K562 (cell line): ENCODE data around the gene HSPA4. TPM values are rescaled to one million over a fixed set of nuclear protein-coding genes. Genes with fewer than 3 reads are reported as not detected.

Experiments
- BRD9 ChIP-seq: fragments of 450-650 bp; IDR thresholded peaks from 2 replicates; pipeline ENCODE4 v1.6.1; 2018; ENCODE audit warnings: low read depth; ENCODE audit not compliant: partially characterized antibody
- CC2D1A ChIP-seq: fragments of 450-650 bp; IDR thresholded peaks from 2 replicates; pipeline ENCODE4 v1.6.1; 2017; ENCODE audit warnings: mild to moderate bottlenecking
- HDAC1 ChIP-seq, 2 experiments: fragments of 450-650 bp; IDR thresholded peaks; 2 replicates each; pipeline ENCODE4 v1.6.1; 2016 to 2017; ENCODE audit warnings: inconsistent platforms in 1 of 2, mild to moderate bottlenecking in 1 of 2, moderate library complexity in 1 of 2
- LCOR ChIP-seq: sonication (generic); formaldehyde crosslinking; IDR thresholded peaks from 2 replicates; pipeline ENCODE4 v1.8.0; 2022; ENCODE audit warnings: mild to moderate bottlenecking, missing genetic modification reagents
- RBFOX2 ChIP-seq: fragments of 200-400 bp; formaldehyde crosslinking; IDR thresholded peaks from 2 replicates; pipeline ENCODE4 v1.6.1; 2017; ENCODE audit warnings: low read depth, mild to moderate bottlenecking, low read length, moderate library complexity
- RBM22 ChIP-seq: fragments of 200-400 bp; formaldehyde crosslinking; IDR thresholded peaks from 2 replicates; pipeline ENCODE4 v1.6.1; 2018; ENCODE audit warnings: low read length, low read depth; ENCODE audit not compliant: poor library complexity, severe bottlenecking
- RNF2 ChIP-seq: sonication (generic); IDR thresholded peaks from 2 replicates; pipeline ENCODE4 v1.6.1; 2016
- RUNX1 ChIP-seq: sonication (generic); IDR thresholded peaks from 2 replicates; pipeline ENCODE4 v1.6.1; 2016; ENCODE audit warnings: antibody characterized with exemption, low read depth
- ZBTB1 ChIP-seq: sonication (generic); formaldehyde crosslinking; IDR thresholded peaks from 2 replicates; pipeline ENCODE4 v1.8.1; 2023; ENCODE audit warnings: missing genetic modification reagents, low read depth, mild to moderate bottlenecking, borderline replicate concordance
- ZNF174 ChIP-seq: fragments of 250-450 bp; sonication (Bioruptor Pico); IDR thresholded peaks from 2 replicates; pipeline ENCODE4 v1.4.0; 2020; ENCODE audit warnings: mild to moderate bottlenecking
- polyA plus RNA-seq, 8 experiments: library from polyadenylated mRNA; depleted of rRNA in 4 of 8; stranded (reverse) in 5 of 8; unstranded in 3 of 8; fragments of >200 nt; fragmentation: Nextera tagmentation in 2 of 8; fragmentation: Illumina TruSeq in 1 of 8; extraction: Ambion mirVana in 2 of 8; extraction: Trizol in 1 of 8; gene quantifications; 2 replicates each; pipeline versions ENCODE4 v1.2.1 to v1.2.3, GENCODE V29; 2011 to 2014; ENCODE audit warnings: inconsistent platforms in 1 of 8, missing spikeins in 1 of 8
- total RNA-seq, 7 experiments: library from RNA; depleted of rRNA in 6 of 7; stranded (reverse); fragments of >200 nt in 6 of 7; fragmentation: Illumina TruSeq in 2 of 7; extraction: Trizol in 2 of 7; gene quantifications; 2 replicates each; pipeline versions ENCODE4 v1.2.1 to v1.2.3, GENCODE V29; 2011 to 2021; ENCODE audit warnings: low replicate concordance in 1 of 7
- TF ChIP-seq, protein P1 (sequence below), 2 experiments: fragments of 450-650 bp in 1 of 2; sonication (generic) in 1 of 2; formaldehyde crosslinking in 1 of 2; IDR thresholded peaks in 1 of 2; conservative IDR thresholded peaks in 1 of 2; 2 replicates each; pipeline versions ENCODE4 v1.6.1 to v1.8.1; 2016 to 2023; ENCODE audit warnings: mild to moderate bottlenecking in 2 of 2, moderate library complexity in 2 of 2, inconsistent platforms in 1 of 2, missing genetic modification reagents in 1 of 2
- TF ChIP-seq, protein P2 (sequence below): sonication (generic); formaldehyde crosslinking; IDR thresholded peaks from 2 replicates; pipeline ENCODE4 v1.8.0; 2022; ENCODE audit warnings: mild to moderate bottlenecking, low read depth, missing genetic modification reagents
- TF ChIP-seq, protein P3 (sequence below): sonication (generic); formaldehyde crosslinking; IDR thresholded peaks from 2 replicates; pipeline ENCODE4 v1.8.1; 2023; ENCODE audit warnings: mild to moderate bottlenecking, missing genetic modification reagents
- TF ChIP-seq, protein P4 (sequence below): sonication (generic); formaldehyde crosslinking; IDR thresholded peaks from 2 replicates; pipeline ENCODE4 v1.8.0; 2022; ENCODE audit warnings: missing genetic modification reagents, mild to moderate bottlenecking, moderate library complexity, borderline replicate concordance
- TF ChIP-seq, protein P5 (sequence below): fragments of 250-450 bp; sonication (Bioruptor Pico); IDR thresholded peaks from 2 replicates; pipeline ENCODE4 v1.9.0; 2021; ENCODE audit warnings: mild to moderate bottlenecking
- TF ChIP-seq, protein P6 (sequence below): sonication (generic); formaldehyde crosslinking; IDR thresholded peaks from 2 replicates; pipeline ENCODE4 v1.5.0; 2020; ENCODE audit warnings: missing genetic modification reagents
- TF ChIP-seq, protein P7 (sequence below): sonication (generic); formaldehyde crosslinking; IDR thresholded peaks from 2 replicates; pipeline ENCODE4 v1.8.1; 2023; ENCODE audit warnings: mild to moderate bottlenecking, missing genetic modification reagents

HSPA4 gene
- total and polyA plus RNA-seq, 9 of the 15 experiments (the other 6 are each of a cell fraction or from before 2014, with no cell fraction given) = 90.3 to 286 (median 148) TPM

DNA sequence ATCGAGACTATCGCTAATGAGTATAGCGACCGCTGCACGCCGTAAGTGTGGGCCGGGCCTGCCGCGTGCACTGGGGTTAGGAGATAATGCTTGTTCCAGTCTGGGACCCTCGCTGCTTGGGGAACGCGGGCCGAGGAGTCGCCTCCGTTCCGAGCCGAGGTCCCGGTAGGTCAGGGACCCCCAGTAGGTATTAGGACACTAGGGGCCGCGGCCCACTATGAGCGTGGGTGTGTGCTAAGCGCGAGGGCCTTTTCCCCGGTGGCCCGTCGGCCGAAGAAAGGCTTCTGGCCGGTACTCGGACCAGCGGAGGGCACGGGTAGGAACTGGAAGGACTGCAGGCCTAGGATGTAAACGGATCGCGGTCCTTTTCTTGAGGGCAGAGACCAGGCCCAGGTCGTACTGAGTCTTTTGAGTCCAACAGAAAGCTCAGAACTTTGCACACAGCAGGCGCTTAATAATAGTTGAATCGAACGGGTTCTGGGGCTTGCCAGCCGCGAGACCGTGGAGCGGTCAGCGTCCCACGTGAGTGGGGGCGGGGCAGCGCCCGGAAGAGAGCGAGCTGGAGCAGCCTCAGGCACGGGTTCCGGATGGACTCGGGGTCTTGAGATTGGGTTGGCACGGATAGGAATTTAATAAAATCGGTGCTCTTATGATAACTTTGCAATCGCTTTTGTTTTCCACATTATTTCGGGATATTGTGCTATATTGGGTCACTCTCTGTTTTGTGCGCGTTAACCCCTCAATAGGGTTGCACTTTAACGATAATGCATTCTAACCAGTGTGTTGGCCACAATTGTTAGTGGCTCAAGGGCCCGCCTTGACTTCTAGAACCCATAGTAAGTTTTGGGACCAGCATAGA lies 733 bp downstream of the HSPA4 start (continued):
- no peak for TF ChIP-seq RUNX1
- no peak for TF ChIP-seq ZNF174 (CRISPR knock-in tag)
- 0 out of 2 replicates have a peak, but pooled peaks have one; percentile 5 for TF ChIP-seq CC2D1A
- TF ChIP-seq RBM22 = no peak
- TF ChIP-seq, protein P1, sequence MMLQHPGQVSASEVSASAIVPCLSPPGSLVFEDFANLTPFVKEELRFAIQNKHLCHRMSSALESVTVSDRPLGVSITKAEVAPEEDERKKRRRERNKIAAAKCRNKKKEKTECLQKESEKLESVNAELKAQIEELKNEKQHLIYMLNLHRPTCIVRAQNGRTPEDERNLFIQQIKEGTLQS (IDR thresholded peaks at IDR 0.05) = no peak
- TF ChIP-seq, protein P1 (CRISPR knock-in tag; conservative IDR thresholded peaks at IDR 0.05) = 0 out of 2 replicates have a peak, but pooled peaks have one; percentile 2
- TF ChIP-seq HDAC1 (IDR thresholded peaks at IDR 0.05) = peak in 1 of 2 experiments; percentile 80; a peak in 2 of 4 replicates
- TF ChIP-seq RBFOX2 = peak; percentile 84
- TF ChIP-seq BRD9 = peak; percentile 25
- TF ChIP-seq, protein P2, sequence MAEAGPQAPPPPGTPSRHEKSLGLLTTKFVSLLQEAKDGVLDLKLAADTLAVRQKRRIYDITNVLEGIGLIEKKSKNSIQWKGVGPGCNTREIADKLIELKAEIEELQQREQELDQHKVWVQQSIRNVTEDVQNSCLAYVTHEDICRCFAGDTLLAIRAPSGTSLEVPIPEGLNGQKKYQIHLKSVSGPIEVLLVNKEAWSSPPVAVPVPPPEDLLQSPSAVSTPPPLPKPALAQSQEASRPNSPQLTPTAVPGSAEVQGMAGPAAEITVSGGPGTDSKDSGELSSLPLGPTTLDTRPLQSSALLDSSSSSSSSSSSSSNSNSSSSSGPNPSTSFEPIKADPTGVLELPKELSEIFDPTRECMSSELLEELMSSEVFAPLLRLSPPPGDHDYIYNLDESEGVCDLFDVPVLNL (CRISPR knock-in tag) = peak; percentile 56; the same call in 1 of the 2 replicates
- TF ChIP-seq RNF2 = 0 out of 2 replicates have a peak, but pooled peaks have one; percentile 19
- TF ChIP-seq, protein P3, sequence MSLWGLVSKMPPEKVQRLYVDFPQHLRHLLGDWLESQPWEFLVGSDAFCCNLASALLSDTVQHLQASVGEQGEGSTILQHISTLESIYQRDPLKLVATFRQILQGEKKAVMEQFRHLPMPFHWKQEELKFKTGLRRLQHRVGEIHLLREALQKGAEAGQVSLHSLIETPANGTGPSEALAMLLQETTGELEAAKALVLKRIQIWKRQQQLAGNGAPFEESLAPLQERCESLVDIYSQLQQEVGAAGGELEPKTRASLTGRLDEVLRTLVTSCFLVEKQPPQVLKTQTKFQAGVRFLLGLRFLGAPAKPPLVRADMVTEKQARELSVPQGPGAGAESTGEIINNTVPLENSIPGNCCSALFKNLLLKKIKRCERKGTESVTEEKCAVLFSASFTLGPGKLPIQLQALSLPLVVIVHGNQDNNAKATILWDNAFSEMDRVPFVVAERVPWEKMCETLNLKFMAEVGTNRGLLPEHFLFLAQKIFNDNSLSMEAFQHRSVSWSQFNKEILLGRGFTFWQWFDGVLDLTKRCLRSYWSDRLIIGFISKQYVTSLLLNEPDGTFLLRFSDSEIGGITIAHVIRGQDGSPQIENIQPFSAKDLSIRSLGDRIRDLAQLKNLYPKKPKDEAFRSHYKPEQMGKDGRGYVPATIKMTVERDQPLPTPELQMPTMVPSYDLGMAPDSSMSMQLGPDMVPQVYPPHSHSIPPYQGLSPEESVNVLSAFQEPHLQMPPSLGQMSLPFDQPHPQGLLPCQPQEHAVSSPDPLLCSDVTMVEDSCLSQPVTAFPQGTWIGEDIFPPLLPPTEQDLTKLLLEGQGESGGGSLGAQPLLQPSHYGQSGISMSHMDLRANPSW (CRISPR knock-in tag) = 0 out of 2 replicates have a peak, but pooled peaks have one; percentile 1
- TF ChIP-seq ZBTB1 (CRISPR knock-in tag) = 0 out of 2 replicates have a peak, but pooled peaks have one; percentile 25
- TF ChIP-seq, protein P4, sequence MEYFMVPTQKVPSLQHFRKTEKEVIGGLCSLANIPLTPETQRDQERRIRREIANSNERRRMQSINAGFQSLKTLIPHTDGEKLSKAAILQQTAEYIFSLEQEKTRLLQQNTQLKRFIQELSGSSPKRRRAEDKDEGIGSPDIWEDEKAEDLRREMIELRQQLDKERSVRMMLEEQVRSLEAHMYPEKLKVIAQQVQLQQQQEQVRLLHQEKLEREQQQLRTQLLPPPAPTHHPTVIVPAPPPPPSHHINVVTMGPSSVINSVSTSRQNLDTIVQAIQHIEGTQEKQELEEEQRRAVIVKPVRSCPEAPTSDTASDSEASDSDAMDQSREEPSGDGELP (CRISPR knock-in tag) = 0 out of 2 replicates have a peak, but pooled peaks have one; percentile 48
- TF ChIP-seq, protein P5, sequence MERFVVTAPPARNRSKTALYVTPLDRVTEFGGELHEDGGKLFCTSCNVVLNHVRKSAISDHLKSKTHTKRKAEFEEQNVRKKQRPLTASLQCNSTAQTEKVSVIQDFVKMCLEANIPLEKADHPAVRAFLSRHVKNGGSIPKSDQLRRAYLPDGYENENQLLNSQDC = no peak
- TF ChIP-seq, protein P6, sequence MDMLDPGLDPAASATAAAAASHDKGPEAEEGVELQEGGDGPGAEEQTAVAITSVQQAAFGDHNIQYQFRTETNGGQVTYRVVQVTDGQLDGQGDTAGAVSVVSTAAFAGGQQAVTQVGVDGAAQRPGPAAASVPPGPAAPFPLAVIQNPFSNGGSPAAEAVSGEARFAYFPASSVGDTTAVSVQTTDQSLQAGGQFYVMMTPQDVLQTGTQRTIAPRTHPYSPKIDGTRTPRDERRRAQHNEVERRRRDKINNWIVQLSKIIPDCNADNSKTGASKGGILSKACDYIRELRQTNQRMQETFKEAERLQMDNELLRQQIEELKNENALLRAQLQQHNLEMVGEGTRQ = peak; percentile 72
- TF ChIP-seq LCOR (CRISPR knock-in tag) = 0 out of 2 replicates have a peak, but pooled peaks have one; percentile 24
- TF ChIP-seq, protein P7, sequence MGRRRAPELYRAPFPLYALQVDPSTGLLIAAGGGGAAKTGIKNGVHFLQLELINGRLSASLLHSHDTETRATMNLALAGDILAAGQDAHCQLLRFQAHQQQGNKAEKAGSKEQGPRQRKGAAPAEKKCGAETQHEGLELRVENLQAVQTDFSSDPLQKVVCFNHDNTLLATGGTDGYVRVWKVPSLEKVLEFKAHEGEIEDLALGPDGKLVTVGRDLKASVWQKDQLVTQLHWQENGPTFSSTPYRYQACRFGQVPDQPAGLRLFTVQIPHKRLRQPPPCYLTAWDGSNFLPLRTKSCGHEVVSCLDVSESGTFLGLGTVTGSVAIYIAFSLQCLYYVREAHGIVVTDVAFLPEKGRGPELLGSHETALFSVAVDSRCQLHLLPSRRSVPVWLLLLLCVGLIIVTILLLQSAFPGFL = 0 out of 2 replicates have a peak, but pooled peaks have one; percentile 57
